GM21576 (cell line): ENCODE data around the gene BCOR.

Experiments
- ATAC-seq: cut with Tn5 transposase; IDR thresholded peaks from one replicate; pipeline ENCODE4 v1.9.1; 2021; ENCODE audit warnings: mild to moderate bottlenecking, moderate library complexity; ENCODE audit not compliant: unreplicated experiment

BCOR gene

GRCh38 chrX:40099055-40099958, 1.5 kb upstream of the BCOR start:
- ATAC-seq: peak; percentile 42

GRCh38 chrX:40098264-40099054, 701 bp upstream of the BCOR start:
- ATAC-seq: no peak

- ATAC-seq: no peak
These were observed 636 bp downstream of the BCOR start for GRCh38 chrX:40097141-40097503.

- ATAC-seq: no peak
These were observed 1.2 kb downstream of the BCOR start for GRCh38 chrX:40096395-40097091.

- ATAC-seq: no peak
These were observed 2.0 kb downstream of the BCOR start for GRCh38 chrX:40095583-40096394.

- no peak for ATAC-seq
These were observed 2.7 kb downstream of the BCOR start for GRCh38 chrX:40094900-40095582.

GRCh38 chrX:40094041-40094899, 3.5 kb downstream of the BCOR start:
- ATAC-seq: no peak

- ATAC-seq: no peak
These were observed 4.2 kb downstream of the BCOR start for GRCh38 chrX:40093586-40093985.

- ATAC-seq: no peak
These were observed 4.8 kb downstream of the BCOR start for GRCh38 chrX:40092808-40093435.

GRCh38 chrX:40091691-40092421, 5.9 kb downstream of the BCOR start:
- ATAC-seq: no peak

GRCh38 chrX:40090961-40091360, 6.8 kb downstream of the BCOR start:
- ATAC-seq: no peak

GRCh38 chrX:40090050-40090804, 7.5 kb downstream of the BCOR start:
- no peak for ATAC-seq

GRCh38 chrX:40088803-40089540, 8.8 kb downstream of the BCOR start:
- ATAC-seq: no peak

- ATAC-seq: no peak
These were observed 9.5 kb downstream of the BCOR start for GRCh38 chrX:40088299-40088625.

- ATAC-seq: no peak
These were observed 10.1 kb downstream of the BCOR start for GRCh38 chrX:40087425-40088298.
